Measurements from ENCODE around the gene NBEAL1. TPM values are rescaled to one million over a fixed set of nuclear protein-coding genes. Genes with fewer than 3 reads are reported as not detected.
"Not testable (repeated sequence)": the region's sequence is repeated elsewhere in the genome, so short reads cannot be mapped to it uniquely, and the experiment has no call there.

The NBEAL1 gene
- total RNA-seq, 1 experiment from 2014 or later, result 6.9 TPM

DNA sequence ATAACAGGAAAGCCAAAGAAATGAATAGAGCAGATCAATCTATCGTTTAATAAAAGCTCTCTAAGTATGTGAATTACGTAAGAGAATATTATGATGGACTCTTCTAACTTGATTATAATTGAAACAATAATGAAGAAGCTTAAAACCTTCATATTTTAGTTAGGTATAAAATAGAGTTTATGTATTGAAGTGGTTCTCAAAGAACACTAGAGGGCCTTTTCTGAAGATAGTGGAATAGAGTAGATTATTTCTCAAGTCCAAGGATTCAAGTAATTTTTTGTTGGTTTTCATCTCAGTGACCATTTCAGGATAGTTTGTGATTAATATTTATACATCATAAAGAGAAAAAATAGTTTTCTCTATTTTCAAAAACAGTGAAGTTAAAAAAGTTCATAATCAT, 97.7 kb downstream of the NBEAL1 start:
- DNase-seq (ENCODE audit: low read depth), result no peak

DNA sequence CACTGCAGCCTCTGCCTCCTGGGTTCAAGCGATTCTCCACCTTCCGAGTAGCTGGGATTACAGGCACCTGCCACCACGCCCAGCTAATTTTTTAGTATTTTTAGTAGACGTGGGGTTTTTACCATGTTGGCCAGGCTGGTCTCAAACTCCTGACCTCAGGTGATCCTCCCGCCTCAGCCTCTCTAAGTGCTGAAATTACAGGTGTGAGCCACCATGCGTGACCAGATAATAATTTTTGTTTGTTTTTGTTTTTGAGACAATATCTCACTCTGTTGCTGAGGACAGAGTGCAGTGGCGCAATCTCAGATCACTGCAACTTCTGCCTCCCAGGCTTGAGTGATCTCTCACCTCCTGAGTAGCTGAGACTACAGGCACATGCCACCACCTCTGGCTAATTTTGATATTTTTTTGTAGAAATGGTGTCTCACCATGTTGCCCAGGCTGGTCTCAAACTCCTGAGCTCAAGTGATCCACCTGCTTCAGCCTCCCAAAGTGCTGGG, 100.6 kb downstream of the NBEAL1 start:
- DNase-seq (ENCODE audit: low read depth), result not testable (repeated sequence)

DNA sequence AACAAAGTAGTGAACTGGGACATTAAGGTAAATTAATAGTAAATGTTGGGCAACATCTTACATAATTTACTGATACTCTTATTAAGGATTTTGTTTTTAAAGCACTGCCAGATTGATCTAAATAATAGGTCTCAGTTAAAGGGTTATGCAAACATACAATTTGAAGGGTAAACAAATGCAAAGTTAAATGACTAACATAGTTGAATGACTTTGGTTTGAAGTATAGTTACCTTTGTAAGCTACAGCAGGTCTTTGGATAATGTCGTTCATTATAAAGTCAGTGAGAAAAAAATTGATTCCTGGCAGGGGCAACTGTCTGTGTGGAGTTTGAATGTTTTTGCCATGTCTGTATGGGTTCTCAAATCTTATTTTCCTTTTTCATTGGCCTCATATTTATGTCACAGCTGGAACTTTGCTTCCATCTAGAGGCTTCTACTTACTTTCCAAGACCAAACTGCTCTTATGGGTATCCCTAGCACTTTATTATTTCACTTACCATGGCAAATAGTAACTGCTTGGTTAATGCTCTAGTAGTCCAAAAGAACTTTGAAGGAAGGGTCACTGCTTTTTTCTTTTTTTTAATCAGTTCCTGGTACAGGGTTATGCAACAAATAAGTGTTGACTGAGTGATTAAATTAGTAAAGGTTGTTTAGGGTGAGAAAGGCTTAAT, 107.8 kb downstream of the NBEAL1 start:
- DNase-seq (ENCODE audit: low read depth), result peak; percentile 3

DNA sequence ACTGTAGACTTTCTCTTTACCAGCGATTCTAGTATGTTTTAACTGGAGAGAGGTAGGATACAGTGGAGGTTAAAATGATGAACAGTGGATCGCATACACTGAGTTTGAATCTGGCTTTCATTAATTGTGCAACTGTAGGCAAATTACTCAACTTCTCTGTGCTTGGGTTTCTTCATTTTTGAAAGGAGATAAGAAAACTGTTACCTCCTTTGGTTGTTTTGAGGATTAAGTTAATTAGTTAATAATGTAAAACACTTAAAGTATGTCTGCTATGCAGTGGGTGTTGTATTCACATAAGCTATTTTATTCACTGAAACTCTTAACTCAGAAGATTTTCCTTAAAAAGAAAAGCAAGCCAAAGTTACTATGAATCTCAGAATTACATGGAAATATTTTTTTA, 112.3 kb downstream of the NBEAL1 start:
- DNase-seq (ENCODE audit: low read depth), result no peak

DNA sequence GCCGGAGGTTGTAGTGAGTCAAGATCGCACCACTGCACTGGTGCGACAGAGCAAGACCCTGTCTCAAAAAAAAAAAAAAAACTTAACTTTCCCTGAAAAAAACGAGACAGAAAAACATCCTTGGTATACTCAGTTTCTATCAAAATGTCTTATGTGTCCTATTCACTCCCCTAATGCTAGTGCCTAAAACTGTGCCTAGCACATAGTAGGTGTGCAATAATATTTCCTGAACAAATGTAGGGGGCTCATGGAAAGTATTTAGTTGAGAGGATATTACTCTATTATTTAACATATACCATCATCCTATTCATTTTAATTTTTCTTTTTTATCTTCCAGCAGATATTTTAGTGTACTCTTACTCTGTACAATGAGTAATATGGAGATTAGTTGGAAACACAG, 120.4 kb downstream of the NBEAL1 start:
- DNase-seq (ENCODE audit: low read depth), result no peak

DNA sequence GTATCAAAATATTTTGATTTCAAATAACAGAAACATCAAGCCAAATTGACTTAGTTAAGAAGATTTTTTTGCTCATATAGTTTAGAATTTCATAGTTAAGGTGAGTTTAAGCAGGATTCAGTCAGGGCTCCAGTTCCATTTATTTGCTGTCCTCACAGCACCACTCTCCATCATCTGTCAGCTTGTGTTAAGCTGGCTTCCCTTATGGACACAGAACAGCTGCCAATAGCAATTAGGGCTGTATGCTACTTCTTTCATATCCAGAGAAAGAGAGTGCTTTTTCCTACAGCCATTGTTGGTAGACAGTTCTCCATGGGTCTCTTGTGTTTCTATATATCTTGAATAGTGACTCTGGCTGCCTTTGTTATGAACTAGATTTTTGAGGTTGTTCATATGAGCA, 128.7 kb downstream of the NBEAL1 start:
- DNase-seq (ENCODE audit: low read depth), result no peak

DNA sequence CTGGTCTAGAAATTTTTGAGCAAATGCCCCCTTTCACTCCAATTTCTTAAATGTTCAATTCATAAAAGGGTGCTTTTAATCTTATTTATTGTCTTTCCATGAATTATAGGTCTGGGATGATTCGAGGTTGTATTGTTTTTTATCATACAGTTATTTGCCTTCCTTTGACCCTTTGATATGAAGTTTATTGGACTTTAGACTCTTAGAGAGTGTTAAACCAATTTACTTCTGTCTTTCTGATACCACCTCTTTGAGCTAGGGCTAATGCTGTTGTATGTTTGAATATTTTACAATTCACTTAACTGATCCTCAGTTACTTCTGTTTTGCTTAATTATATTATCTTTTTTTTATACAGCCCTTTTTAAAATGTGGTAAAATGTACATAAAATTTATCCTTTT, 134.5 kb downstream of the NBEAL1 start:
- DNase-seq (ENCODE audit: low read depth), result no peak

DNA sequence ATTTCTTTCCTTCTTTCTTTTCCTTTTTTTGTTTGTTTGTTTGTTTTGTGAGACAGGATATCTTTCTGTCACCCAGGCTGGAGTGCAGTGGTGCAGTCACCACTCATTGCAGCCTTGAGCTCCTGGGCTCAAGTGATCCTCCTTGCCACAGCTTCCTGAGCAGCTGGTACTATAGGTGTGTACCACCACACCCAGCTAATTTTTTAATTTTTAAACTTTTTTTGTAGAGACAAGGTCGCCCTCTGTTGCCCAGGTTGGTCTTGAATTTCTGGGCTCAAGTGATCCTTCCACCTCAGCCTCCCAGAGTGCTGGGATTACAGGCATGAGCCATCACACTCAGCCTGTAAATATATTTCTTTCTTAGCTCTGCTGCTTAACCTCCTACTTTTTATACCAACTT, 140.7 kb downstream of the NBEAL1 start:
- peak; percentile 2 for DNase-seq (ENCODE audit: low read depth)

DNA sequence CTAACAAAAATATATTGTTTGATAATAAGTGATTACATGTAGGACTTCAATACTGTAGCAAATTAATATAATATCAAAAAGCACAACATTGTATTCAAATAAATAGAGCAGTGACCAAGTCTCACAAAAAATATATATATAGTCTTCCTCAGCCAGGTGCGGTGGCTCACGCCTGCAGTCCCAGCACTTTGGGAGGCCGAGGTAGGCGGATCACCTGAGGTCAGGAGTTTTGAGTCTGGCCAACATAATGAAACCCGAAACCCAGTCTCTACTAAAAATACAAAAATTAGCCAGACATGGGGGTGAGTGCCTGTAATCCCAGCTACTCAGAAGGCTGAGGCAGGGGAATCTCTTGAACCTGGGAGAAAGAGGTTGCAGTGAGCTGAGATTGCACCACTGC, 148.0 kb downstream of the NBEAL1 start:
- not testable (repeated sequence) for DNase-seq (ENCODE audit: low read depth)

DNA sequence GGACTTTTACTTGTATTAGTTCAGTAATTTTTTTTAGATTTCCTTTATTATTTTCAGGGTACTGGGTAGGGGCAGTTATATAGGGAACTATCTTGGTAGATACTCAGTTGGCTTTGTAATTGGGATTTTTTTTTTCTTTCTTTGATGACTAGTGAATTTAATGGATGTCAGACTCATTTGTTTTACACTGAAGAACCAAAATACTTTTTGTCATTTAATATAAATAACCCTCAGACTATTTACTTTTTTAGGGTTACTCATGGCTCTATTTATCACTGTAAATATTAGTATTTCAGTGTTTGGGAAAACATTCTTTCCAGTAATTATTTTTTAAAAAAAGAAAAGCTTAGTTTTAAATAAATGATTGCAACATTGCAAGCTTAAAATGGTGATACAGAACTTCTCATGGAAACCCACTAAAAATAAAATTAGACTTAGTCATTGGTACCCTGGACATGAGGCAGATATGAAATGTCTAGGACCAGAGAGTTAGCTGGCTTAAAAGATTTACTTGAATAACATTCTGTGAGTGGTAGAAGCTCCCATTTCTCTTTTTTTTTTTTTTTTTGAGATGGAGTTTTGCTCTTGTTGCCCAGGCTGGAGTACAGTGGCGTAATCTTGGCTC, 149.7 kb downstream of the NBEAL1 start:
- peak; percentile 39 for DNase-seq (ENCODE audit: low read depth)

DNA sequence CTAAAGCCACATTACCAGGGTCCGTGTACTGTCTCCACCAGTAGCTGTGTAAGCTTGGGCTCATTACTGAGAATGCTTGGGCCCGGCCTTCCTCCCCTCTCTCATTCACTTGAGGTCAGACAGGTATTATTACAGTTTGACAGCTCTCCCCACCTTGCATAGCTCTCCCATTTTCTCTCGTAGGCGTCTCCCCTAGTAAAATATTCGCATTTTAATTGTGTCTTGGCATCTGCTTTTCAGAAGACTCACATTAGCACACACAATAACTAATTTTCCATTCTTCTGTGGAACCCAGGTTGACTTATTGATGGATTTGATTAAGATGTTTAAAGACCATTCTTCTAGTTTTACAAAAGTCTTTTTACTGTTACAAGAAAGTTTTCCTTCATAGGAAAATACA, 153.1 kb downstream of the NBEAL1 start:
- DNase-seq (ENCODE audit: low read depth), result no peak

DNA sequence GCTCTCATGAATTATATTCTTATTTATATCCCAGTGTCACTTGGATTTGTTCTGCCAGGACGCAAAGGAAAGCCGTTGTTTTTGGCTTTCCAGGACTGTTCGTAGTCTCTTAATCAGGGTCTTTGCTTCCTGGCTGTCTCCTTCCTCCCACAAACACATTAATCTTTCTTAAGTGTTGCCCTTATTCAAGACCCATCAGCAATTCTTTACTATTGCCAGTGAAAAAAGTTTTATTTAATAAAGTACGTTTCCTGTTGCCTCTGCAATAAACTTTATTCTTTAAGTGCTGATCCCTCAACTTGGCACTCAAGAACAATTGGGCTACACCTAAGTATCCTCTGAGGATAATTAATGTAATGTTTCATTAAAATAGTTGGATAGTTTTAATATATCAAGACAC, 155.8 kb downstream of the NBEAL1 start:
- DNase-seq (ENCODE audit: low read depth), result no peak

DNA sequence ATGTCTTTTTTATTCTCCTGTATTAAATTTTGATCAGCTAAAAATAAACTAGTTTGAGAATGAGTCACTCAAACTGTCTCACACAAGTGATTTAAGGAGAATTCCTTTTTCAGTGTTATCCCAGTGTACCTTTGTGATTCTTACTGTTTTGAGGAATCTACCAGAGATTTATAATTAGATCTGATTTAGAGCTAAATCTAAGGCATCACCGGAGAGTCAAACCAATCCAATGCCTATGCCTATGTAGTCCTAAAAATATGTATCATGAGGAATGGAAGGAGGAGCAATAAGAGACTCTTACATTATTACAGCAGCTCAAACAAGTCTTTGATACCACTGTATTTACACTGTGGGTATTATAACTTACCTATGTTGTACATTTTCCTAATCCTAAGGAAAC, 160.7 kb downstream of the NBEAL1 start:
- DNase-seq (ENCODE audit: low read depth), result peak; percentile 12

DNA sequence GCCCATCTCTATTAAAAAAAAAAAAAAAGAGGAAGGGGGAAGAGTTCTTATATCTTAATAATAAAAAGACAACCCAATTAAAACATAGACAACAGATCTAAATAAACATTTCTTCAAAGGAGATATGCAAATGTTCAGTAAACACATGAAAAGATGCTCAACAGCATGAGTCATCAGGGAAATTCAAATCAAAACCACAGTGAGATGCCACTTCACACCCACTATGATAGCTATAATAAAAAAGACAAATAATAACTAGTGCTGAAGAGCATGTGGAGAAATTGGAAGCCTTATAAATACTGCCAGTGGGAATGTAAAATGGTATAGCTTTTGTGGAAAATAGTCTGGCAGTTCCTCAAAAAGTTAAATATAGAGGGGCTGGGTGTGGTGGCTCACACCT, 162.7 kb downstream of the NBEAL1 start:
- DNase-seq (ENCODE audit: low read depth), result peak; percentile 41

DNA sequence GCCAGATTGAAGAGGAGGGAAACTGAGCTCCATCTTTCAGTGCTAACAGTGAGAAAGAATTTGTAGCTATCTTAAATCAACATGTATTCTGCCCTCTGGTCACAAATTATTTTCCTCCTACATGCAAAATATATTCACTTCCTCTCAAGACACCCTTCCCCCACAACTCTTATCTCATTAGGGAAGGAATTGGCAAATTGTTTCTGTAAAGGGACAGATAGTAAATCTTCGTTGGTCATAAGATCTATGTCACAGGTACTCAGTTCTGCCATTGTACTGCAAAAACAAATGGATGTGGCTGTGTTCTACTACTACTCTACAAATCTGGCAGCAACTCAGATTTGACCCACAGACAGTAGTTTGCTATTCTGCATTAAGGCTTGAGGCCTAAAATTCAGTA, 171.2 kb downstream of the NBEAL1 start:
- no peak for DNase-seq (ENCODE audit: low read depth)

DNA sequence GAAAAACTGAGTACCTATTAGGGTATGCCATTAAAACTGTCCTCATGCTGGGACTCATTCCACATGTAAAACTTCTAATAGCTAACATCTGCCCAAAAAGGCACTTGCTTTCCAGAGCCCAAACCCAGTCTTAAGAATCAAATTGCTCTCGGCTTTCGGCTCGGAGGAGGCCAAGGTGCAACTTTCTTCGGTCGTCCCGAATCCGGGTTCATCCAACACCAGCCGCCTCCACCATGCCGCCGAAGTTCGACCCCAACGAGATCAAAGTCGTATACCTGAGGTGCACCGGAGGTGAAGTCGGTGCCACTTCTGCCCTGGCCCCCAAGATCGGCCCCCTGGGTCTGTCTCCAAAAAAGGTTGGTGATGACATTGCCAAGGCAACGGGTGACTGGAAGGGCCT, 175.9 kb downstream of the NBEAL1 start:
- not testable (repeated sequence) for DNase-seq (ENCODE audit: low read depth)

DNA sequence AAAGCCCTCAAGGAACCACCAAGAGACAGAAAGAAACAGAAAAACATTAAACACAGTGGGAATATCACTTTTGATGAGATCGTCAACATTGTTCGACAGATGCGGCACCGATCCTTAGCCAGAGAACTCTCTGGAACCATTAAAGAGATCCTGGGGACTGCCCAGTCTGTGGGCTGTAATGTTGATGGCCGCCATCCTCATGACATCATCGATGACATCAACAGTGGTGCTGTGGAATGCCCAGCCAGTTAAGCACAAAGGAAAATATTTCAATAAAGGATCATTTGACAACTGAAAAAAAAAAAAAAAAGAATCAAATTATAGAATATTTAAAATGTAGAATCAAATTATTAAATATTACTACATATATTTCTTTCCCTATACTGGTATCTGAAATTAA, 176.4 kb downstream of the NBEAL1 start:
- DNase-seq (ENCODE audit: low read depth), result not testable (repeated sequence)

DNA sequence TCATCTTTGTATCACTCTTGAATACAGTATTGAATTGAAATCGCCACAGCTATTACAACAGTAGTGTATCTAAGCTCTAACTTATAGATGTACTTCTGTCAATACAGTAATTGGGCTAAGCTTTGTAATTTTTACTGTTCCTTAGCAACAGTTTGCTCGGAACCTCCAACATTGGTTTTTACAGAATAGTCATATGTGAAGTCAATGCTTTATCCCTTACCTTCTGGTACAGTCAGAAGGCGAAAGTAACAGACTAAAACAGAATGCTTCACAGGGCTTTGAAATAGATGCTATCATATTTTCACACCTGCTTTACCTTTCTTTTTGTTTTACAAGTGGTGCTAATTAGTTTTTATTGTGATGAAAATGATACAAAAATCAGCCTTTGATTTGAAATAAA, 177.3 kb downstream of the NBEAL1 start:
- DNase-seq (ENCODE audit: low read depth), result no peak

DNA sequence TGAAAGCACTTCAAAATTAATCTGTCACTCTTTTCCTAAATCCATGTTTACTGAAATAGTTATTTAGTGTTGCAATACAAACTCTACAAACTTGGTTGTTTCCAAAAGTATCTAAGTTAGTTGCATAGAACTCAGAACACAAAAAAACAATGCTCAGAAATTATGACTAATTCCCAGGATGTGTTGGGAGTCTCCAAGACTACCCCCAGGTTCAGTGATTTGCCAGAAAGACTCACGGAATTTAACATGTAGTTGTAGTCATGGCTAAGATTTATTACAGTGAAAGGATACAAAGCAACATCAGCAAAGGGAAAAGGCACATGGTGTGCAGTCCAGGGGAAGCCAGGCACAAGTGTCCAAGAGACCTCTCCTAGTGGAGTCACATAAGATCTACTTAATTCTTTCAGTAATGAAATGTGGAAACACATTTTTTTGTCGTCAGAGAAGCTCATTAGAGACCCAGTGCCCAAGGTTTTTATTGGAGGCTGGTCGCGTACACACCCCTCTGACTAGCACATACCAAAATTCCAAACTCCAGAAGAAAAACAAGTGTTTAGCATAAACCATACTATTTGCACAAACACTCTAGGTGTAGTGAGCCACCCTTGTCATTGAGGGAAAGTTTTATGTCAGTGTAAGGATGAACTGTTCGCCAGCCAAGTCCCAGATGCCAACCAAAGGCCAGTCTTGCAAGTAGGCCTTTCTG, 180.8 kb downstream of the NBEAL1 start:
- peak; percentile 15 for DNase-seq (ENCODE audit: low read depth)

DNA sequence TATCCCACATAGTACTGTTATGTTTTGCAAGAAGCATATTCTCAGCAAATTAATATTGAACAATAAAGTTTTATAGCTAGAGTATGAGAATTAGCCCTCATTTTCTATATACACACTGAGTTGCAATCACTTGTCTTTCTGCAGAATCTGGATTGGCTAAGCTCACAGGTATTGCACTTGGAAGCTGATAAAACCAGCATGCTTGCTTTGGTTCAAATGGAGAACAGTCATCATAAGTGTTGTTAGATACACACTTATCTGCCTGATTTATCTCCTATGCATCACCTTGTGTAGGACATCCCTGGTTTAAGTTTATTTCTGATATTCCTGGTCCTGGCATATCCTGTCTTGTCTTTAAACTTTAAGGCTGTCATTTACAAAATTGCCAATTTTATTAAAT, 186.2 kb downstream of the NBEAL1 start:
- no peak for DNase-seq (ENCODE audit: low read depth)

DNA sequence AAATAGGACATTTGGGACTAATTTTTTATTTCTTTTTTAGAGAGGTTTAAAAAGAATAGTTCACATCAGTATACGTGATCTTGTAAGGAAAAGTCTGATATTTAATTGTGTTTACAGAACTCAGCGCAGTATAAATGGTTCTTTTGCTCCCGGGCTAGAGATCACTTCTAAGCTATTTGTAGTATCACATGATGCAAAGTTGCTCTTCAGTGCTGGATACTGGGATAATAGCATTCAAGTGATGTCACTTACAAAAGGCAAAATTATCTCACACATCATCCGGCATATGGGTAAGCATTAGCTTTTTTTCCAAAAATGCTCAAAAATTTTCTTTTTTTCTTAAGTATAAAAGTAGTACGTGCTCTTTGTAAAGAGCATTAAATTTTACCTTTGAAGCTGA, 186.8 kb downstream of the NBEAL1 start:
- DNase-seq (ENCODE audit: low read depth), result no peak

DNA sequence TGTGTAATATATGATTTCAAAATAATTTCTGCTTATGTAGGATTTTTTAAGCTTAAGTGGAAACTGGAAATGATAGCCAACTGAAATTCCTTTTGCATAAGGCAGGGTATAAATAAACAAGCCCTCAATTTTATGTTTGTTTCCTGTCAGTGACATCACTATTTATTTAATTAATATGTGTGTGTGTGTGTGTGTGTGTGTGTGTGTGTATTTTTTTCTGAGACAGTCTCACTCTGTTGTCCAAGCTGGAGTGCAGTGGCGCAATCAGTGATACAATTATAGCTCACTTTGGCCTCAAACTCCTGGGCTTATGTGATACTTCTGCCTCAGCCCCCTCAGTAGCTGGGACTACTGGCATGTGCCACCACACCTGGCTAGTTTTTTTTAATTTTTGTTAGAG, 194.9 kb downstream of the NBEAL1 start:
- DNase-seq (ENCODE audit: low read depth), result no peak

DNA sequence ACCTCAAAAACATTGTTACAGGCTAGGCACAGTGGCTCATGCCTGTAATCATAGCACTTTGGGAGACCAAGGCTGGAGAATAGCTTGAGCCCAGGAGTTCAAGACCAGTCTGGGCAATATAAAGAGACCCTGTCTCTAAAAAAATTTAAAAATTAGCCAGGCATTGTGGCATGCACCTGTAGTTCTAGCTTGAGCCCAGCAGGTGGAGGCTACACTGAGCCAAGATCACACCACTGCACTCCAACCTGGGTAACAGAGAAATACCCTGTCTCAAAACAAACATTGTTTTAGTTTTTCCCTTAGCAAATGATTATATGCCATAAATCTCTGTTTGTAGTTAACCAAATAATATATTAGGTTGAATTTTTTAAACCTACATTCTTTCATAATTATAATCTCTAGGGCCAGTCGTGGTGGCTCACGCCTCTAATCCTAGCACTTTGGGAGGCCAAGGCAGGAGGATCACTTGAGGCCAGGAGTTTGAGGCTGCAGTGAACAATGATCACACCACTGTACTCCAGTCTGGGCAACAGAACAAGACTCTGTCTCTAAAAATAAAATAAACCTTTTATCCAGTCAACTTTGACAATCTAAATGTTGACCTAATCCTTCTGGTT, 210.9 kb downstream of the NBEAL1 start:
- DNase-seq (ENCODE audit: low read depth), result peak; percentile 14

Data from M059J (cell line).